ENCODE data around the gene LRBA.
"Not testable (repeated sequence)": the region's sequence is repeated elsewhere in the genome, so short reads cannot be mapped to it uniquely, and the experiment has no call there.

The LRBA gene

DNA sequence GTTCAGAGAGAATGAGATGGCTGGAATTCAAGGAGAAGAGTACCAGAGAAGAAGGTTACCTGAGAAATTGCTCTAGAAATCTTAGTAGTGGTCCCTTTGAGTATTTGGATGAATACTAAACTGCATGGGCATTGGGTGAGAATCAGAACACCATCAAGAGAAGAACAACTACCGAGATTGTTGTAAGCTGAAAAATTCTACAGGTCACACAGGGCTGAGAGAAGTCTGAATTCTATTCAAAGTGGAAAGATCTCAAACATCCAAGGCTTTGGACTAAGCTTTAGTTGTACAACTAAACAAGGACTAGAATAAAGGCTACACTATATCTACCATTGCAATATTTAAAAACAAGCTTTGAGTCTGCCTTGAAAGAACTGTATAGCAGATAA lies 40.8 kb downstream of the LRBA start:
- FAIRE-seq = no peak
- TF ChIP-seq, protein P1, sequence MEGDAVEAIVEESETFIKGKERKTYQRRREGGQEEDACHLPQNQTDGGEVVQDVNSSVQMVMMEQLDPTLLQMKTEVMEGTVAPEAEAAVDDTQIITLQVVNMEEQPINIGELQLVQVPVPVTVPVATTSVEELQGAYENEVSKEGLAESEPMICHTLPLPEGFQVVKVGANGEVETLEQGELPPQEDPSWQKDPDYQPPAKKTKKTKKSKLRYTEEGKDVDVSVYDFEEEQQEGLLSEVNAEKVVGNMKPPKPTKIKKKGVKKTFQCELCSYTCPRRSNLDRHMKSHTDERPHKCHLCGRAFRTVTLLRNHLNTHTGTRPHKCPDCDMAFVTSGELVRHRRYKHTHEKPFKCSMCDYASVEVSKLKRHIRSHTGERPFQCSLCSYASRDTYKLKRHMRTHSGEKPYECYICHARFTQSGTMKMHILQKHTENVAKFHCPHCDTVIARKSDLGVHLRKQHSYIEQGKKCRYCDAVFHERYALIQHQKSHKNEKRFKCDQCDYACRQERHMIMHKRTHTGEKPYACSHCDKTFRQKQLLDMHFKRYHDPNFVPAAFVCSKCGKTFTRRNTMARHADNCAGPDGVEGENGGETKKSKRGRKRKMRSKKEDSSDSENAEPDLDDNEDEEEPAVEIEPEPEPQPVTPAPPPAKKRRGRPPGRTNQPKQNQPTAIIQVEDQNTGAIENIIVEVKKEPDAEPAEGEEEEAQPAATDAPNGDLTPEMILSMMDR (IDR thresholded peaks at IDR 0.05; ENCODE audit: insufficient read depth, missing control alignments) = no peak

DNA sequence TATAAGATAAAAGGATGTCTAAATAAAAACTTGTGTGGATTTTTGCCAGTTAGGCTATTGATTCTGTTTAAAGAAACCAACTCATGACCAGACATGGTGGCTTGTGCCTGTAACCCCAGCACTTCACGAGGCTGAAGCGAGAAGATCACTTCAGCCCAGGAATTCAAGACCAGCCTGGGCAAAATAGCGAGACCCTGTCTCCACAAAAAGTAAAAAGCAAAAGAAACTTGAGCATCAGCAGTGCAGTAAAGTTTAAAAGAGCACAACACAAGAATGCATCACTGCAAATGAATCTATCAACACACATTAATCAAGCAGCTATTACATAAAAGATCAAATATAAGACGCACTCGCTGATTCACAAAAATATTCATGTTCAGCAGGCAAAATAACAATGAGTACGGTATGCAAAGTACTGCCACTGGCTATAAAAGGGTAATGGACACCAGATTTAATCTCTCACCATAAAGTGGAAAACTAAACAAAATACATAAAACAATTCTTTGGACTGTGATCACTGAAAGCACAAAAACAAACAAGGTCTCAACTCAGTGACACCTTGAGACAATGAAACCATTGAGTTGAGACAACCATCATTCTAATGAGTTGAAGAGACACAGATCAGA lies 41.3 kb downstream of the LRBA start:
- TF ChIP-seq, protein P1 (IDR thresholded peaks at IDR 0.05; ENCODE audit: insufficient read depth, missing control alignments) = no peak
- no peak for FAIRE-seq
- no peak for DNase-seq (ENCODE audit: insufficient read length, low spot score)

More for the DNA sequence above, 40.8 kb downstream of the LRBA start:
- no peak for DNase-seq (ENCODE audit: insufficient read length, low spot score)

DNA sequence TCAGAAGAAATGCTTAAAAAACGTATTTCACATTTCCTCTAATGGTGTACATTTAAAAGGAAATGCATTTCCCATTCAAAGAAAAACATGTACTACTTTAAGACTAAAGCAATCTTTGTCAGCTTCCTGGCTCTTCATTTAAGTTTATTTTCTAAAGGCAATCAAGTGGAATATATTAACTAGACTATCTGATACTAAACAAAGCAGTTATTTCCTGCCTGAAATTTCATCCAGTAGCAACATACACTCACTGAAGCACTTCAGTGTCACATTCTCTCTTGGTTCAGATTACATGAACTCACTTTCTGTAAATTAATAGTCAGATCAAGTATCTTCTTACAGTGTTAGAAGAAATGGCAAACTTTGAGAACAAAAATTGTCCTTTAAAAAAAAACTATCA lies 42.5 kb downstream of the LRBA start:
- no peak for DNase-seq (ENCODE audit: insufficient read length, low spot score)
- TF ChIP-seq, protein P1 (IDR thresholded peaks at IDR 0.05; ENCODE audit: insufficient read depth, missing control alignments) = no peak
- no peak for FAIRE-seq

DNA sequence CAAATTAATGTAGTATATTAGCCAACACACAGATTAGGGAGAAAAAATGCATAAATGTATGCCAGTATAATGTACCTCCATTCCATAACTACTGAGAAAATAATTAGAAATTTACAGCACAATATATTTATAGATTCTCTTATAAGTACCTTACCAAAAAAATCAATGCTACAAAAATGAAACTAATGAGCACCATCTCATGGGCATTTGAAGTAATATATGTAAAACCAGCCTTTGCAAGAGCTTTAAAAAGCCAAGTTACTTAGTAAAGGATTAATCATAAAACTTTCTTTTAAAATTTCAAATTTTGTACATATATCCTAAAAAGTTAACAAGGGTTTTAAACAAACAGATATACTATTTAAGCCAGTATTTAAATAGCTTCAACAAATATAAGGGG lies 43.2 kb downstream of the LRBA start:
- no peak for FAIRE-seq
- TF ChIP-seq, protein P1 (IDR thresholded peaks at IDR 0.05; ENCODE audit: insufficient read depth, missing control alignments) = no peak
- no peak for DNase-seq (ENCODE audit: insufficient read length, low spot score)

DNA sequence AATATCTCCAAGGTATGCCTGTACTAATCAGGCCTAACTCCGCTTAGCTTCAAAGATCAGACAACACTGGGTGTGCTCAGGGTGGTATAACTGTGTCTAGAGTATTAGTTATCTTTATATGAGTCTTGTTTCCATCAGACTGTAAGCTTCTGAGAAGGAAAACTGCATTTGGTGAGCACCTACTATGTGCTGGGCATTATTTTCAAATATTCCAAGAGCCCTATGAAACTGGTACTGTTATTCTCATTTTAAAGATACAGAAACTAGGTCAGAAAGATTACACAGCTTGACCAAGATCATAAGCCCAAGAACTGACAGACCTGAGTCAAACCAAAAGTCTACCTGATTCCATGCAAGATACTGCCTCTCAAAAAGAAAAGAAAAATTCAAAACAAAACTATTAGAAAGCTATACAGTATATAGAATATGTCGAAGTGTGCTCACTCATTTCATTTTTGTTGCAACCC lies 44.4 kb downstream of the LRBA start:
- DNase-seq (ENCODE audit: insufficient read length, low spot score) (no peak), FAIRE-seq (no peak)
- TF ChIP-seq, protein P1 (IDR thresholded peaks at IDR 0.05; ENCODE audit: insufficient read depth, missing control alignments) = no peak

DNA sequence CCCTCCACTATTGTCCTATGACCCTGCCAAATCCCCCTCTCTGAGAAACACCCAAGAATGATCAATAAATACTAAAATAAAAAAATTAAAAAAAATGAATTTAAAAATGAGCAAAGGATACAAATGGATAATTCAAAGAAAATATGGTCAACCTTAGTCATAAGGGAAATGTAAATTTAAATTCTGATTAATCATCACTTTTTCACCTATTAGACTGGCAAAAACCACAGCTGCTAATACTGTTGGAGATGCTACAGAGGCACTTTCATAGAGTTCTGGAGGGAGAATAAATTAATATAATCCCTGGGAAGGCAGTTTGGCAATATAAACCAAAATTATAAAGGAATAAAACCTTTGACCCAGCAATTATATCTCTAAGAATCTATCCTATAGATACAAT lies 50.3 kb downstream of the LRBA start:
- FAIRE-seq (no peak), DNase-seq (ENCODE audit: insufficient read length, low spot score) (no peak)
- TF ChIP-seq, protein P1 (IDR thresholded peaks at IDR 0.05; ENCODE audit: insufficient read depth, missing control alignments) = no peak

DNA sequence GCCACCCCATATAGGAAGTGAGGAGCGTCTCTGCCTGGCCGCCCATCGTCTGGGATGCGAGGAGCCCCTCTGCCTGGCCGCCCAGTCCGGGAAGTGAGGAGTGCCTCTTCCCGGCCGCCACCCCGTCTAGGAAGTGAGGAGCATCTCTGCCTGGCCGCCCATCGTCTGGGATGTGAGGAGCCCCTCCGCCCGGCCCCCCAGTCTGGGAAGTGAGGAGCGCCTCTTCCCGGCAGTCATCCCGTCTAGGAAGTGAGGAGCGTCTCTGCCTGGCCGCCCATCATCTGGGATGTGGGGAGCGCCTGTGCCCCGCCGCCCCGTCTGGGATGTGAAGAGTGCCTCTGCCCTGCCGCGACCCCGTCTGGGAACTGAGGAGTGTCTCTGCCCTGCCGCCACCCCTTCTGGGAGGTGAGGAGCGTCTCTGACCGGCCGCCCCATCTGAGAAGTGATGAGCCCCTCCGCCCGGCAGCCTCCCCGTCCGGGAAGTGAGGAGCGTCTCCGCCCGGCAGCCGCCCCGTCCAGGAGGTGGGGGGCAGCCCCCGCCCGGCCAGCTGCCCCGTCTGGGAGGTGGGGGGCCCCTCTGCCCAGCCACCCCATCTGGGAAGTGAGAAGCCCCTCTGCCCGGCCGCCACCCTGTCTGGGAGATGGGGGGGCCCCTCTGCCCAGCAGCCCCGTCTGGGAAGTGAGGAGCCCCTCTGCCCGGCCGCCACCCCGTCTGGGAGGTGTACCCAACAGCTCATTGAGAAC lies 51.3 kb downstream of the LRBA start:
- not testable (repeated sequence) for FAIRE-seq; DNase-seq (ENCODE audit: insufficient read length, low spot score)
